Measurements from ENCODE around the gene USP2.

USP2 gene

DNA sequence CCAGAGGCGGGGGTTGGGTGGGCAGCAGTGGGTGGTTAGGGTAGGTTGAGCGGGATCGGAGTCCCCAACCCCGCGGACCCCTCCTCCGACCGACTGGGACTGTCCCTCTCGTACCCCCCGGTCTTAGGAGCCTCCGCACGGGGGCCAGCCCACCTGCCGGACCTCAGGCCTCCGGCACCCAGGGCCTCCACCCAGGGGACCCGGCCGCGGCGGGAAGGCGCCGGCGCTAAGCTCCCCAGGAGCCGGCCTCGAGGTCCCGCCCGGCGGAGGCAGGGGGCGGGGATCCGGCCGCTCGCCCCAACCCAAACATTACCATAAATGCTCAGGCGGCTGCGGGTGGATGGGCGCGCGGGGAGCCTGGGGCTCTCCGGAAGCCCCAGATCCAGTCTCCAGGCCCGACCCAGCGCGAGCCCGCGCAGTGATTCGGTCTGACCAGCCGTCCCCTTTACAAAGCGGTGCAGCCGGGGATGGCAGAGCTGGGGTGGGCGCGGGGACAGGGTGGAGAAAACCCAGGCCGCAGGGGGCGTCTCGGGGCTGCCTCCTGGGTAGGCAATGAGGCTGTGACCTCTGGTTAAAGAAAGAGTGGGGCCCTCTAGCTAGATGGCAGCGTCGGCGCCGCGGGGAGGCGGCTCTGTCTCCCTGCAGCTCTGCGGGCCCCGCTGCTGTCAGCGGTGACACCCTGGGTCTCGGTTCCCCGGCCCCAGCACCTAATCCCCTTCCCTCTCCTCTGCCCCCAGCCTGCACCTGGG, 60.5 kb downstream of the USP2 start:
- no peak for DNase-seq

GRCh38 chr11:119320240-119320775, 61.2 kb downstream of the USP2 start:
- no peak for DNase-seq

DNA sequence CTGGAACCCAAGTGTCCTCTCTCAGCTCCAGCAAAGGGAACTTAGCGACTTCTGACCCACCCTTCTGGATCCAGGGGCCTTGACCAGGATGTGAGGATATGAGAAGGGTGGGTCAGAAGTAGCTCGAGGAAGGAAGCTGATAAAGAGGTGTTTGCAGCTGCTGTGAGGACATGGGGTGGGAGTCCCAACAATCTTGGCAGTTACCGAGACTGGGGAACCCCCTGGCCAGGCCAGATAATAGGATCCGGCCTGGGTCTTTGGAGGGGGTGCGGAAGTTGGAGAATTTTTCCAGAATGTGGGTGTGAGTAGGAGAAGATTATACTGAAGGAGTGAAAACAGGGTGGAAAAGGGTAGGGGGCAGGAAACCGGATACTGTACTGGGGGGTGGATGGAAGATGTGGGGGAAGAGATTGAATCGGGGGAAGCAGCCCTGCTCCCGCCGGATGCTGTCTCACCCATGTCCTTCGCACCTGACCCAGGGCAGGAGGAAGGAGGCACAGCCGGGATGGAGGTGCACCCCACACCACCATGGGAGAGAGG, 61.7 kb downstream of the USP2 start:
- no peak for DNase-seq

GRCh38 chr11:119319136-119319699, 62.3 kb downstream of the USP2 start:
- no peak for DNase-seq

DNA sequence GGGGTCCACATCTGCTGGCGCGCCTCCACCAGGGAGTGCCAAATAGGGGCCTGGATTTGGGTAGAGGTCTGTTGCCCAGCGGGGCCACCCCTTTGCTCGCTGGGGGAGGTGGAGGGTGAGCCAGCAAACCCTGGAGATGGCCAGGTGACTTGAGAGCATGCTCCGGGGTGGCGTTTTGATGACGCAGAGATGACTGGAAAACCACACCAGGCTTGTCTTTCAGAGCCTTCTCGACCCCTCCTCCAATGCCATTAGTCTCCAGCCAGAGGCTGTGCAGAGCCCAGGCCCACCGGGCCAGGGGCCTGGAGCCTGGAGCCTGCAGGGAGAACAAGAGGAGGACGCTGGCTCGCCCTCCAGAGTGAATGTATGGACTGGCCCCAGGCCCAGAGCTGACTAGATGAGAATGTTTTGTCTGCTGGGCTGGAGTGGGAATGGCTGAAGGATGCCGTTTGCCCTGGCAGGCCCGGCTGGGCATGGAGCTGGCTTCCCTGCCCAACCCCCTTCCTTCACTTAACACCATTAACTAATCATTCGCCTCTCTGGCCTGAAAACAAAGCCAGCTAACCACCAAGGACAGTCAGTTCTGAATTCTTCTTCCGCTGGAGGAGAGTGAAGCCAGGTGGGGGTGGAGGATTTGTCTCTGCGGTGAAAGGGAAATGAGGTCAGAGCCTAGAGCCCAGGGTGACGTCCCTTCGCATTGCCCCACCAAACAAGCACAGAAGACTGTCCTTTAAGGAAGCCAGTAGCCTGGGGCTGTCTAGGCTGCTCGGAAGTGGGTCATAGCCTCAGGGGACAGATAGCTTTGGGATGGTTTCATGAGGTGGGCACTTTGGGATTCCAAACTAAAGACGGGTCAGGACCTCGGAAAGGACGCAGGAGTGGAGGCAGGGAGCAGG, 63.0 kb downstream of the USP2 start:
- DNase-seq, result peak in 1 of 2 experiments; percentile 46

DNA sequence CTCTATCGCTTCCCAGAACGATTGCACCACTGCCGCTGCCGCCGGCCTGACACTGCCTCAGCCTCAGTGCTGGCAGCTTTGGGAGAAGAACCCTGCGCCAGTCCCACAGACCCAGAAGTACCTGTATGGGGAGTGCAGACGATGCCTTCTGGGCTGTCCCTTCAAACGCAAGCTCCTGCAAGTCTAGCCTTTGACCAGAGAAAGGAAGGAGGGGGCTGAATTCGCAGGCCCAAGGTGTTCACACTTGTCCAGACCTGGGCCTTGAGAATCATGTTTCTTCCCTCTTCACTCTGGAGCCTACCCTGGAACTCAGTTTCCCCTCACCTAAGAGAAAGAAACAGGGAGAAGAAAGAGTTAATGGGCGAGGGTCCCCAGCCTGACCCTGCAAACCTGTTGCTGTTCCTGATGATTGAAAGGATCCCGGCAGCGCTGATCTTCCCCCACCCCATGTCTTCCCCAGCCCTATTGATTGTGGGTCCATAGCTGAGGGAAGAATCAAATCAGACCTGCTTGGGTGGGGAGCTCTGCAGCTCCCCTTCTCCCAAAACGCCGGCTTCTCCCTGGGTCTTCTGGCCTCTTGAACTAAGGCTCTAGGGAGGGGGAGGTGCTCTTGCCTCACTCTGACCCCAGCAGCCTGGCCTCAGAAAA, 63.8 kb downstream of the USP2 start:
- DNase-seq, result no peak

- DNase-seq, result peak in 1 of 2 experiments; percentile 79
These were observed 64.5 kb downstream of the USP2 start, which contains the start of gene MCAM for GRCh38 chr11:119316729-119317591. TSS of gene MCAM (minus strand) at chr11:119317130. CDS start at chr11:119317101, 29 bp downstream.

- peak in 1 of 2 experiments; percentile 78 for DNase-seq
These were observed 65.3 kb downstream of the USP2 start for GRCh38 chr11:119316016-119316728.

- peak in 1 of 2 experiments; percentile 73 for DNase-seq
These were observed 66.1 kb downstream of the USP2 start for GRCh38 chr11:119315131-119316015.

DNA sequence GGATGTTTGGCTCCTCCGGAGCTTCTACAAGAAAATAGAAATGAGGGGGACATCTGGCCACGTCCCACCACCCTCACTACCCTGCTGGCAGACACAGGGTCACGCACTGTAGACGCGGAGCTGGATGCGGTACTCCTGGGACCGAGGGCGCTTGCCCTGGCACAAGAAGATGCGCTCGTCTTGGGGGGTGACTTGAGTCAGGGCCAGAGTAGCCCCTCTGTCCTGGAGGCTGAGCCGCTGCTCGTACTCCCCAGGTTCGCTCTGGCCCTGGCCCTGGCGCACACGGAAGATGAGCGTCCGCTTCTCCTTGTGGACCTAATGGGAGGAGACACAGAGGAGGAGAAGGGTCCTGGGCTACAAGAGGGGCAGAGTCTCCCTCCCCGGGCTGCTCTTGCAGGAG, 66.8 kb downstream of the USP2 start:
- no peak for DNase-seq

DNA sequence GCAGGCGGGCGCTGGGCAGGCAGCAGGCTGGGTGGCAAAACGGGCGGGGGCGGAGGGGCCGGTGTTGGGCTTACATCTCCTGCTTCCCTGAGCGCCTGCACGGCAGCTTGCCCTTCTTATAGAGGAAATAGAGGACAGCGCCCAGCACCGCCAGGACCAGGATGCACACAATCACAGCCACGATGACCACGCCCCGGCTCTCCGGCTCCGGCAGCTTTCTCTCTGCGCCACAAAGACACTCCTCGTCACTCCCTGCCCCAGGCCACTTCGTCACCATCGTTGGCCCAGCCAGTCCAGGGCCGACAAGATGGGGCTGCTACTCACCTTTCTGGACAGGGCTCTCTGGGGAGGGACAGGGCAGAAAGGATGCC, 70.8 kb downstream of the USP2 start:
- no peak for DNase-seq

DNA sequence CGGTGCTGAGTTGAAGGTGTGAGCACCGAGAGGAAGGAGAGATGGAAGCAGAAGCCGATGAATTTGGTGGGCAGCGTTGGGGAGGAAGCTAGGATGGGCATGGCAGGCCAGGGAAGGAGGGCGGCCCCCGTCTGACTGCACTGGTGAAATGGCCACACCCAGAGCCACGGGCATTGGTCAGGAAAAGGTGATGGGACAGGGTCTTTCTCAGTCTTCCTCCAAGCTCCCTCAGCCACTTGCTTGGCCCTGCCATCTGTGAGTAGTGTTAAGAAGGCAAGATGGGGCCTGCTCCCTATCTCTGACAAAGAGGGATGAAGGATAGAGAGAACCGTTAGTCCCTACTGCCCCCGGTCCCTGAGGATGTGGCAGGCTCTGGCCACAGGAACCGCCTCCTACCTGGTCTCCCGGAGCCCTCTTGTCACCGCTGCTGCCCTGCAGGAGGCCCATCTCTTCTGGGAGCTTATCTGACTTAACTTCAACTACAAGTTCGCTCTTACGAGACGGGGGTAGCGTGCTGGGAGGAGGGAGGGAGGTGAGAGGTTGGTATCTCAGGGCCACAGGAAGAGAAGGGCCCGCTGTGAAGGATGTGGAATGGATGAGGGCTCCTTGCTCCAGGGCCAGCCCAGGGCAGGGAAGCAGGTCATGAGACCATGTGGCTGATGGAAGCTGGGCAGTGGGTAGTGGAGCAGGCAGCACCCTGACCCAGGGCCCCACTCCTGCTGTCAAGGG, 71.4 kb downstream of the USP2 start:
- no peak for DNase-seq

DNA sequence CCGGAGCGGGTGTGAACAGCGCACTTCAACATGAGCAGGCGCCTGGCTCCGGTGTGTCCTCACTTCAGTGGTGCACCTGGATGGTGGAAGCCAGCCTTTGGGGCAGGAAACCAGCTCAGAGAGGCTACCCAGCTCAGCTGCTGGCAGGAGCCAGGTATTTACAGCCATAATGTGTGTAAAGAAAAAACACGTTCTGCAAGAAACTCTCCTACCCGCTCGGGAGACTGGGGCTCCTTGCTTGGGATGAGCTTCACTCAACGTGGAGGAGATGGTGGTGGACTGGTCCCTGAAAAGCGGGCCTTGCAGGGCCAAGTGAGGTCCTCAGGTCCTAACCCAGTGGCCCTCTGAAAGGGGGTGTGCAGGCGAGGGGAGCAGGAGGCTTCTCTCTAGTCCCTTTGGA, 72.1 kb downstream of the USP2 start:
- DNase-seq, result no peak

- no peak for DNase-seq
These were observed 73.5 kb downstream of the USP2 start for GRCh38 chr11:119307974-119308373.

DNA sequence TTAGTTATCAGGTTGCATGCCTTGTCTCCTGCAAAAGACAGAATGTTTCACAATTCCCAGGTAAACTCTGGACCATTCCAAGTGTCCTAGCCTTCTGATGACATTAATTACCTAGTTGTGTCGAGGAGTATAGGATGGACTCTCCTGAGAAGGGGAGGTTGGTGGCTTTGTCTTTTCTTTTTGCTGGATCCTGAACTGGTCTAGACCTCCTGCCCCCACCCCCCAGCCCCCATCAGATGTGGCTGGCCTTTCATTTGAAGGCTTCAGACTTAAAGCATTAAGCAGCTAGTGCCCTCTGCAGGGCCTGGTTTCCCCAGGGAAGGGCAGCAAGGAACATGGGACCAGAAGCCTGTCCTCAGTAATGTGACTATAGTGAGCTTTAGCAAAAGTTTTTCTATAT, 74.3 kb downstream of the USP2 start:
- DNase-seq, result no peak

GRCh38 chr11:119306373-119306890, 75.1 kb downstream of the USP2 start:
- no peak for DNase-seq

DNA sequence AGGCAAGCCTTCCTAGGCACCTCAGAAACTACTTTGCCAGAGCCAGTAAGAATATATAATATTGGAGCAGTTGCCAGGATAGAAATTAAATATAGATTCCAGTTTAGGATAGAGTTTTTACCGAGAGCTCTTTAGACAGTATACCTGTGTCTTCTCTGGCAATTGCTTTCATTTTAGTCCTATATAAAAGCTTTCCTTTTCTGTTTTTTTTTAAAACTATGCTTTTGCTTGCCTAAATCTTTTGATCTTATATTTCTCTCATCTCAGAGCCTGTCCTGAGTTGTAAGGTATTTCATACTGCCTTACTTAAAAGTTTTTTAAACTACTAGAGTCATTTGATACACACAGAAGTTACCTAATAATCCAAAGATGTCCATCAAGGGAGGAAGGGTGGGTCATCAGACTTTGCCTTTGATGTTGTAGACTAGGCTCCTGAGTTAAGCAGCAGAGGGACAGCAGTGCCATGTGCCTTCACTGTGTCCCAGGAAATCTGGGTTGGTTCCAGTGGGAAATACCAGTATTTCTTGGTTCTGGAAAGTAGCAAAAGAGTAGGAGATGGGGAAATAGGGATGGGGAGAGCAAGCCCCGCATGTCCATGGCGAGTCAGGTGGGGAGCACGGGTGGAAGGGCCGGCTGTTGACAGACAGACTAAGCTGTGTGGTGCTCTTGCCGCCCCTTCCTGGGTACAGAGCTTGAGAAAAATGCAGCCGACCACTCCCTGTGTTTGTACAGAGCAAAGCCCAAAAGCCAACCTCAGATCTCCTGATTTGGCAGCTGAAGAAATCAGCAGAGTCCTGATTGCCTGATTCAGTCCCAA, 75.7 kb downstream of the USP2 start:
- no peak for DNase-seq

Measured in NCI-H446 (cell line).